ENCODE results near the gene SIRT4.
A peak's percentile ranks its signal among the peaks of the same experiment; 100 is the strongest.
"Not testable (repeated sequence)": the region's sequence is repeated elsewhere in the genome, so short reads cannot be mapped to it uniquely, and the experiment has no call there.

The SIRT4 gene

DNA sequence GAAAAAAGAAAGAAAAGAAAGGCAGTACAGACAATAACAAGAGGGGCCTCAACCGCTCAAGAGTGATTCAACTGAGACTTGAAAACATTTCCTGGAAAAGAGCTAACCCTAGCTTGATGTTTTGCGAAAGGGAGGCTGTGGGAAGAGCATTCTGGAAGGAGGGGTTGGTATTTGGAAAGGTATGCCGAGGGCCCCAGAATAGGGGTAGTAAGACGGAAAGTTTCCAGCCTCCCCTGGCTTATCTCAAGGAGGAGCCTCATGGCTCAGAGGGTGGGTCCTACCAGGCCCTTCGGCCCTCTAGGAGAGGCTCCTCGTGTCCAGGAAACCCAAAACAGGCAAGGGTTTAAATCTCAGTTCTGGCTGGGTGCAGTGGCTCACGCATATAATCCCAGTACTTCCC lies 18.8 kb upstream of the SIRT4 start:
- DNase-seq, result peak; percentile 41

DNA sequence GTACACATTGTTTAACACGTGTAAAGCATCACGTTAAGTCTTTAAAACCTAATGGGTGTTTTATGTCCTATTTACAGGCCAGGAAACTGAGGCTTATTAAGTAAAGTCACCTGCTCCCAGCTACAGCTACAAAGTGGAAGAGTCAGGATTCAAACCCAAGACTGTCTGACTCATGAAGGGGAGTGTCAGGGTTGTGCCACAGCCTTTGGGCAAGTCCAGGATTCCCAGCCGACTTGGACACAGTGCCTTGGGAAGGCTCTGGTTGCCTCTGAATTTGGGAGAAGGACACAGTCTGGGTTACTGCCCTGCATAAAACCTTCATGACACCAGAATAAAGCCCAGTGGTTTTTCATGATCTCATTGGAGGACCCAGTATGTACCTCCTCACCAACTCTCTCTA lies 17.7 kb upstream of the SIRT4 start:
- DNase-seq, result no peak

DNA sequence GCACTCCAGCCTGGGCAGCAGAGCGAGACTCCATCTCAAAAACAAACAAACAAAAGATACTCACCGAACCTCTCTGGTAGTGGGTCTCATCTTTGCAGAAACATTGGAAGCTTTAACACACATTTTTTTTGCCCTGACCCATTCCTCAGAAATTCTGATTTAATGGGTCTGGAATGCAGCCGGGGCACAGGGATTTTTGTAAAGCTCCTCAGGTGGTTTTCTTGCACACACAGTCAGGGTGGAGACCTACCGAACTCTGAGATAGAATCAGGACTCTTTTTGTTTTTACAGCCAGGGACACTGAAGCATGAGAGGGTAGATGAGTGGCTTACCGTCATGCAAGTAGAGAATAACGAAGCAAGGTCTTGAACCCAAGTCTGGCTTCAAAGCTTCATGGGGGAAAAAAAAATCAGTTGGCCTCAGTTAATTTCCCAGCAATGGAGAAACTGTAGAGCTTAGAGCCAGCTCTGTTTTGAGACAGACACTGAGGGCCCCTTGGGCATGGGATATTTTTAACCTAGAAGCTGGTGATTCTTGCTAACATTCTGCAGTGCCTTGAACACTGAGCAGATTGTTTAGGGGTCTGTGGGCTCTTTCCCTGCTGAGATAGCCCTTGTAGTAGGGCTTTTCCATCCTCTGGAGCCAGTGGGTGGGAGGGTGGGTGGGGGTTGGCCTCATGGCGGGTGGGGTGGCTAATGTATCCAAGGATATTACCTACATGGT lies 15.2 kb upstream of the SIRT4 start:
- no peak for DNase-seq

DNA sequence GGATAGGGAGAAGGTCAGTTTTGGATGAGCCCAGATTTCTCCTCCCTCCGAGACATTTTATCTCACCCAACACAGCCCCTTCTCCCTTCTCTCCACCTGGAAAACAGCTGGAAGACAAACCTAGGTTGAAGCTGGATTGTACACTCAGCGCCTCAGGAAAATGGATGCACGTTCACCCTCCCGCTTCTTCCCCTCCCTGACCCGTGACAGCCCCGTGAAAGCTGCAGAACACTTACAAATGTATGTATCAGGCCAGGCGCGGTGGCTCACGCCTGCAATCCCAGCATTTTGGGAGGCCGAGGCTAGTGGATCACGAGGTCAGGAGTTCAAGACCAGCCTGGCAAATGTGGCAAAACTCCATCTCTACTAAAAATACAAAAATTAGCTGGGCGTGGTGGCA lies 14.6 kb upstream of the SIRT4 start:
- DNase-seq, result no peak

DNA sequence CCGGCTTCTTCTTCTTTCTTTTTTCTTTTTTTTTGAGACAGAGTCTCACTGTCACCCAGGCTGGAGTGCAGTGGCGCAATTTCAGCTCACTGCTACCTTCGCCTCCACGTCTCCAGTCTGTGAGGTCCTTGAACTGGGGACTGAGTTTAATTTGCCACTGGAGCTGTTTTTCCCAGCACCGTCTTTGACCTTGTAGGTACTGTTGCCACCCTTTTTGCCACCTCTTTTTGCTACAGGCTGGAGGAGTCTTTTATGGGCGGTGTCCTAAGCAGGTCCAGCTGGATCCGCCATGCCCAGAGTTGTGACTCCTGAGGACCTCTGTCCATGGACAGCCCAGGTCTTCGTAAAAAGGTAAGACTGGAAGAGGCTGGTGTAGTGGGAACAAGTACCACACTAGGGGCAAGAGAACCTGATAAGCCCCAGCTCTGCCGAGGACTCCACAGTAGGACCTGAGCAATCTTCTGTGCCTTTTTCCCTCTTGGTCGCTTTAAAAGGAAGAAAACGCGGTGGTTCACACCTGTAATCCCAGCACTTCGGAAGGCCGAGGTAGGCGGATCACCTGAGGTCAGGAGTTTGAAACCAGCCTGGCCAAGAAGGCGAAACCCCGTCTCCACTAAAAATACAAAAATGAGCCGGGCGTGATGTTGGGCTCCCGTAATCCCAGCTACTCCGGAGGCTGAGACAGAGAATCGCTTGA lies 11.4 kb upstream of the SIRT4 start:
- DNase-seq, result no peak

DNA sequence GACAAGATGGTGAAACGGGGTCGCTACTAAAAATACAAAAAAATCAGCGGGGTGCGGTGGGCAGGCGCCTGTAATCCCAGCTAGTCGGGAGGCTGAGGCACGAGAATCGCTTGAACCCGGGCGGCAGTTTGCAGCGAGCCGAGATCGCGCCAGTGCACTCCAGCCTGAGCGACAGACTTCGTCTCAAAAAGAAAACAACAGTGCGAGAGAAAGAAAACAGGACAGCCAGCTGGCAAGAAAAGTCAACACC lies 9.8 kb upstream of the SIRT4 start:
- DNase-seq, result no peak

DNA sequence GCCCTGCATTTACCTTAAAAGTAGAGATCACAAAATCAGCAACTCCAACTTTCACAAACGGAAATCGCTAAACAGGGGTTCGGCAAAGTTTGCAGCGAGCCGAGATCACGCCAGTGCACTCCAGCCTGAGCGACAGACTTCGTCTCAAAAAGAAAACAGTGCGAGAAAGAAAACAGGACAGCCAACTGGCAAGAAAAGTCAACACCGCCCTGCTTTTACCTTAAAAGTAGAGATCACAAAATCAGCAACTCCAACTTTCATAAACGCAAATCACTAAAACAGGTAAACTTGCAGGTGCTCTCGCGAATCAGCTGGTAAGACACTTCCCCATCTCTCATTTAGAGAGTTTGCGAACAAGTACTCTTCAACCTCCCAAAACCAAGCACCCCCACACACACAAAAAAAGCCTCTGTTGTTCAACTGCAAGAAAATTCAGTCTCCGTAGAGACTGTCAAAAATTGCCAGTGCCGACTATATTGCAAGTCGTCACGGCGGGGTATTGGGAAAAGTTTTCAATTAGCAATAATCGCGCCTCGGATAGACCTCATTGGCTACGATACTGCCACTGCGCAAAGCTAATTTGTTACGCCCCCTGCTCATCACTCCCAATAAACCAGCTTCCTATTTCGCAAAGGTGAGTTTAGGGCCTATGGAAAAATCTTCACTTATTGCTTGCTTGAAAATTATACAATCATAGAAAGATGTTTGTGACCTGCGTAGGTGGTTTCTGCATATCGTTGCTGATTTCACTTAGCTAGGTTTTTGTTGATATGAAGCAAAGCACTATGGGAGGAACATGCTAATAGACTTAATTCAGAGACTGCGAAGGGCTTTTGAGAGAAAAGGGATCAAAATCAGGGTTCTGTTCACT lies 9.2 kb upstream of the SIRT4 start, which contains the start of gene RNU4-1:
Gene RNU4-1, minus strand, starts transcription at position 577 of the 871 bp plus-strand sequence.
- peak; percentile 98 for DNase-seq

DNA sequence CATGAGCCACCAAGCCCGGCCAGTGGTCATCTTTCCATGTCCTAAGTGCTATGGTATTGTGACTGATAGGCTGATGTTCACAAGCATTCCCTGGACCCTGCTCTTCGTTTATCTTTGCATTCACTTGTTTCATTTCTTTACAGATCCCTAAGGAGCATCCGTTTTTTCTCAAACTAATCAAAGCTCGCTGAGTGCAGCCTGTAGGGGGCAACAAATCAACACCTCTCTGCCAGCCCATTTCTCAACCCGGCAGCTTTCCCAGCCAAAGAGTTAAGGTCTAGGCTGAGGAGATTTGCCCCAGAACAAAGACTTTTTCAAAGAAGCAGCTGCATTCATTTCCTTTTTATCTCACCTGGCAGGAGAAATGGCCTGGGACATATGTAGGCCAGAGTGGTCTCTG lies 12.1 kb downstream of the SIRT4 start:
- no peak for DNase-seq

DNA sequence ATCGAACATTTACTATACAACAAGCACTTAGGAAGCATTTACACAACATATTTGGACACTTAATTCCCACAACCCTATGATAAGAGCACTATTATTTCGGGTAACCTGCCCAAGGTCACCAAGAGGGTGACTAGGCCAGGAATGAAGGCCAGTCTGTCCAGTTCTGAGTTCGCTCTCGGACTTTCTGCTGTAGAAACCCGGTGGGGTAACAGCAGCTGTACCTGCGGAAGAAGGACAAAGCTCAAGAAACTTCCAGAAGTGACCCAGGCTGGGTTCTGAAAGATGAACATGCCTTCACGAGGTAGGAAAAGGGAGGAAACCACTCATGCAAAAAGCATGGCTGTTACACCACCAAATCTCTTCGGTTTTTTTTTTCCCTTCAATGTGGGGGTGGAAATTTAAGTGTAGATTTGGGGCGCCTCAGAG lies 14.7 kb downstream of the SIRT4 start:
- no peak for DNase-seq

DNA sequence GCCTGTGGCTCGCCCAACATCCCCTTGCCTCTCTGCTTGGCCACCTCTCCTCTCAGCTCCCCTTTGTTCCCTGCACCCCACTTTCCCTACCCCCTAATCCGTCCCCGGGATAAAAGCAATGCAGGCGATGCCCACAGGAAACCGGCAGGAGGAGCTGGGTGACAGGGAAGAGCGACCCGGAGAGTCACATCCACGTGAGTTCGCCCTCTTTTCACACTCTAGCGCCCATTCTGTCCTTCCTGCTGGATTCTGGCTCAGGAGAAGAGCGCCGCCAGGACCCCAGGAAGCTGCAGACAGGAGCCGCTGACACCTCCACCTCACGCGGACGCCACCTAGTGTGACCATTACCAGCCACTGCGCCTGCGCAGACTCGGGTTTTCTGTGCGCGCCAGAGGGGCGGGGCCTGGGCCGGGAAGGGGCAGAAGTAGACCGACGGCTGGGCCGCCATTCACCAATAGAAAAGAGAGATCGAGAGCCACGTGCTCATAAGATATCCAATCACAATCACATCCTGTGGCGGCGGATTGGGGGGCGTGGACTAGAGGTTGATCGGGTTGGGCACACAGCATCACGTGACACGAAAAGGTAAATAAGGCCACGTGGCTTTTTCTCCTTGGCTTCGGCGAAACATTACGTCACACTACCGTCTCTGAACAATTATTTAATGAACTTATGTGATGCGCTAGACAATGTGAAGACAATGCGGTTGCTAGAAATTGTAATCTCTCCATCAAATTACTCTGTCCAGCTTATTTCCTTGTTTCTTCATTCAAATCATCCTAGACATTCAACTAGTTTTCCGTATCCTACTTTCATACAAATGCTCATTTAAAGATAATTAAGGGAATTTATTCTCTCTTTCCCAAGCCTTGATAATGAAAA lies 15.3 kb downstream of the SIRT4 start:
- peak; percentile 99 for DNase-seq

DNA sequence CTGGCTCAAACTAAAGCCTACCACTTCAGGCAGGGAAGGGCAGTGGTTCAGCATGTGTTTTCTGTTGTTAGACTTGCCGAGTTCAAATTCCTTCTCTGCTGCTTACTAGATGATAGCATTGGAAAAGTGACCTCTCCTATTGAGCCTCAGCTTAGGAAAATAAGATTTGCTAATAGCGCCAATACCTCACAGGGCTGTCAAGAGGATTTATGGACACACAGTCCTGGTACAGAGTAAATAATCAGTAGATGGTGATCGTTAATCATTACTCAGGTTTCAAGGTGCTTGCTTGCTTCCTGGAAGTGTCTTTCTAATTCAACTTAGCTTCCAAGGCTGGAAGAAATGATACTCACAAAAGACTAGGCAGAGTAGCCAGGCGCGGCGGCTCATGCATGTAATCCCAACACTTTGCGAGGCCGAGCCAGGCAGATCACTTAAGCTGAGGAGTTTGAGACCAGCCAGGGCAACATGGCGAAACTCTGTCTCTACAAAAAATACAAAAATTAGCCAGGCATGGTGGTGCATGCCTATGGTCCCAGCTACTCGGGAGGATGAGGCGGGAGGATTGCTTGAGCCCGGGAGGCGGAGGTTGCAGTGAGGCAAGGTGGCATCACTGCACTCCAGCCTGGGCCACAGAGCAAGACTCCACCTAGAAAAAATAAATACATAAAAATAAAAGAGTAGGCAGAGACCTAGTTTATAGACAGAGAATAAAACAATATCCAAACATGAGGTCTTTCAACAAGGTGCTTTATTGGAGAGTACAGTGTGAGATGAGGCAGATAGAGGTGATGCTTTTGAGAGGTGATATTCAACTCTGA lies 19.5 kb downstream of the SIRT4 start:
- no peak for DNase-seq

DNA sequence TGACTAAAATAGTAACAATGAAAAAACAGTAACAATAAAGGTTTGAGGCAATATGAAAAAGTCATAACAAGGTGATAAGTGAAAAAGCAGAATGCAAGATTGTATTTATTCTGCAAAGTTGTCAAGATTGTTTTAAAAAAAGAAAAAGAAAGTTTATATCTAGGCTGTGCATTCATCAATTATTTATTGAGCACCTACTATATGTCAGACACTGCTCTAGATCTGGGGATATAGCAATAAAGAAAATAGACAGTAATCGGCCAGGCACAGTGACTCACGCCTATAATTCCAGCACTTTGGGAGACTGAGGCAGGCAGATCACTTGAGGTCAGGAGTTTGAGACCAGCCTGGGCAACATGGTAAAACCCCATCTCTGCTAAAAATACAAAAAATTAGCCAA lies 21.7 kb downstream of the SIRT4 start:
- no peak for DNase-seq

DNA sequence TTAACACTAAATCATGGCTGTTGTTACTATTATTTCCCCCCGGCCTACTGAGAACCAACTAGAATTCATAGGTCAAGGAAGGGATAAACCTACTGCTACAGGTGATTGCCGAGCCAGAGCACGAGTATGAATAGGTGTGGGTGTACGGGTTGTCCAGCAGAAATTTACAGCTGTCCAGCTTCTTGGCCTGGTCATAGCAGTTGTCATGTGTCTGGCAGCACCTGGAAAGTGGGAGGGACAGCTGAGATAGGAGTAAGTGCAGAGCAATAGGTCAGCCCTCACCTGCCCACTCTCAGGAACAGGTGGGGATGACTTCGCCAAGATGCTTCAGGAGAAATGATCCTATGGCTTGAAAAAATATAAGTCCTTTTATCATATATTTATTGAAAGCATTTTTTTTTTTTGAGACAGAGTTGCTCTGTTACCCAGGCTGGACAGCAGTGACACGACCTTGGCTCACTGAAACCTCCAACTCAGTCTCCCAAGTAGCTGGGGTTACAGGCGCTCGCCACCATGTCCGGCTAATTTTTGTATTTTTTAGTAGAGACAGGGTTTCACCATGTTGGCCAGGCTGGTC lies 22.8 kb downstream of the SIRT4 start:
- DNase-seq, result no peak

DNA sequence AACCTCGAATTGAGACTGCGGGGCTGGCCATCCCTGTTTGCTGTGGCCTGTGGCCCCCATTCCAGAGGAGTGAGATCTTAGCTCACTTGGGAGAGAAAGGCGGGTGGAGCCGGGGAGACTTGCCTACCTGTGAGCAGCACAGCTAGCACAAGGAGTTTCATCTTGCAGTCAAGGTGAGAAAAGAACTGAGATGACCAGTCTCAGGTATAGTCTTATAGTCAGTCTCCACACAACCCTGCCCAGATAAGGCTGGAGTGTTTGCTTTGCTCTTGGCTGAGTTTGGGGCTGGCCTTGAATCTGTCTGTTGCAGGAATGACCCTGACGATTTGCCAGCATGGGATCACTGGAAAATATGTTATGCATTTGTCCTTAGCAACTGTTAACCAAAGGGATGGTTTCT lies 25.5 kb downstream of the SIRT4 start, which contains the start of gene PLA2G1B:
Gene PLA2G1B, minus strand, starts transcription at position 187 of the 400 bp plus-strand sequence. Its CDS starts 26 bp downstream, at position 161.
- no peak for DNase-seq

DNA sequence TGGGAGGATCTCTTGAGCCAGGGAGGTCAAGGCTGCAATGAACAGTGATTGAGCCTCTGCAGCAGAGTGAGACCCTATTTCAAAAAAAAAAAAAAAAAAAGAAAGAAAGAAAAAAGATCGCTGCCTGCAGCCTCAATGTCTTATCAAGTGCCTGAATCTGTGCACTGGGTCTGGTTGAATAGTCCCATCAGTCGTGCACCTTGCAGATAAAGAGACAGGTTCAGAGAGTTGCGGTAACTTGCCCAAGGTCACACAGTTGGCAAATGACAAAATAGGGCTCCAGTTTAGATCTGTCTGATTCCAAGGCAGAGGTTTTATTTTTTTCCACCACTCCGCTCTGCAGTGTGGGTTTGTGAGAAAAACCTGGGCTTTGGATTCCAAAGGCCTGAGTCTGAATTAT lies 26.1 kb downstream of the SIRT4 start:
- no peak for DNase-seq

DNA sequence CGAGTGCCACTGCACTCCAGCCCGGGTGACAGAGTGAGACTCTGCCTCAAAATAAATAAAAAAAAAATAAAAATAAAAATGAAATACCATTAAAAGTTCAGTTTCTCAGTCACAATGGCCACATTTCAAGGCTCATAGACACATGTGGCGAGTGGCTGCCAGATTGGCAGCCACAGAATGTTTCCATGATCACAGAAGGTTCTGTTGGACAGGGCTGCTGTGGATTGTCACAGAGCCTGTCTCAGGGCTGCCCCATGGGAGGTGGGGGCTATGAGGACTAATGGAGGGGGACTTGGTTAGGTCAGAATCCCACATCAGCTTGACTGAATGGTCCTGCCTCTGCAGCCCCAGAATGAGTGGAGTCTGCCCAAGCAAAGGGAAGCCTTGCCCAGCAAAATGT lies 29.3 kb downstream of the SIRT4 start:
- no peak for DNase-seq

DNA sequence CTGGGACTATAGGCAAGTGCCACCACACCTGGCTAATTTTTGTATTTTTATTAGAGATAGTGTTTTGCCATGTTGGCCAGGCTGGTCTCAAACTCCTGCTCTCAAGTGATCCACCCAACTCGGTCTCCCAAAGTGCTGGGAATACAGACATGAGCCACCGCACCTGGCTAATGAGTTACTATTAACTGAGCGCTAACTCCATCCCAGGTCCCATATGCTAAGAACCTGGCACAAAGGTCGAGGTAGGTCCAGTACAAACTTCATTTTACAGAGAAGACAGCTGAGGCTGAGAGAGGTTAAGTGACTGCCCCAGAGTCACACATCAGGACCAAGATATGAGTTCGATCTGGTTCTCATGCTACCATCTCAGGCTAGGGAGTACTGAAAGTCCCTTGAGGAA lies 29.9 kb downstream of the SIRT4 start:
- no peak for DNase-seq

DNA sequence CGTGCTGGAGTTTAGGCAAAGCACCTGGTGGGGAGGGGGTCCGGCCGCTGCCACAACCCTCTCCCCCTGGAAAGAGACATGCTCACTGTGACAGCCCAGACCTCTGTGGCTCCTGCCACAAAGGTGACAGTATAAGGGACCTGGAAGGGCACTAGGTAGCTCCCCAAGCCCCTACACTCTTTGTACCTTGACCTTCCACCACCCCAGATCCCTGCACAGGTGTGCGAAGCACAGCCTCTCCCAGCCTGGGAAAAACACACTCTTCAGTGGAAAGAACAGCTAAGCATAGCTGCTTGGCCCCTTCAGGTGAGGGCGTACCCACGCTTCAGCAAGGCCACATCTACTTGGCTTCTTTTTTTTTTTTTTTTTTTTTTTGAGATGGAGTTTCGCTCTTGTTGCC lies 30.4 kb downstream of the SIRT4 start:
- no peak for DNase-seq

DNA sequence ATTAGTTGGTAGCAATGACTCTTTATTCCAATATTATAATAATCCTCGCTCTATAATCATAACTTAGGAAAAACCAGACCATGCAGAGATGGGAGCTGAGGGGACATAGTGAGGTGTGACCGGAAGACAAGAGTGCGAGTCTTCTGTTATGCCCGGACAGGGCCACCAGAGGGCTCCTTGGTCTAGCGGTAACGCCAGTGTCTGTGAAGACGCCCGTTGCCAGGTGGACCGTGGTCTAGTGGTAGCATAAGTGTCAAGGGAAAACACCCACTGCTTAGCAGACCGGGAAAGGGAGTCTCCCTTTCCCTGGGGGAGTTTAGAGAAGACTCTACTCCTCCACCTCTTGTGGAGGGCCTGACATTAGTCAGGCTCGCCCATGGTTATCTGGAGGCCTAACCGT lies 33.3 kb downstream of the SIRT4 start:
- DNase-seq, result peak; percentile 30

DNA sequence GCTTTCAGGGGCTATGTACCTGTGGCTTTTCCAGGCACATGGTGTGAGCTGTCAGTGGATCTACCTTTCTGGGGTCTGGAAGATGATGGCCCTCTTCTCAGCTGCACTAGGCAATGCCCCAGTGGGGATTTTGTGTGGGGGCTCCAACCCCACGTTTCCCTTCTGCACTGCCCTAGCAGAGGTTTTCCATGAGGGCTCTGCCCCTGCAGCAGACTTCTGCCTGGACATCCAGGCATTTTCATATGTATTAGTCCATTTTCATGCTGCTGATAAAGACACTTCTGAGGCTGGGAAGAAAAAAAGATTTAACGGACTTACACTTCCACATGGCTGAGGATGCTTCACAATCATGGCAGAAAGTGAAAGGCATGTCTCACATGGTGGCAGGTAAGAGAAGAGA lies 34.3 kb downstream of the SIRT4 start:
- DNase-seq, result not testable (repeated sequence)

DNA sequence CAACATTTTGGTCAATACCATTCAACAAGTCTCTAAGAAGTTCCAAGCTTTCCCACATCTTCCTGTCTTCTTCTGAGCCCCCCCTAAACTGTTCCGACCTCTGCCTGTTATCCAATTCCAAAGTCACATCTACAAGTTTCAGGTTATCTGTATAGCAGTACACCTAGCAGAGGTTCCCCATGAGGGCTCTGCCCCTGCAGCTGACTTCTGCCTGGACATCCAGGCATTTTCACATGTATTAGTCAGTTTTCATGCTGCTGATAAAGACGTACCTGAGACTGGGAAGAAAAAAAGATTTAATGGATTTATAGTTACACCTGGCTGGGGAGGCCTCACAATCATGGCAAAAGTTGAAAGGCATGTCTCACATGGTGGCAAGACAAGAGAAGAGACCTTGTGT lies 35.6 kb downstream of the SIRT4 start:
- DNase-seq, result no peak

DNA sequence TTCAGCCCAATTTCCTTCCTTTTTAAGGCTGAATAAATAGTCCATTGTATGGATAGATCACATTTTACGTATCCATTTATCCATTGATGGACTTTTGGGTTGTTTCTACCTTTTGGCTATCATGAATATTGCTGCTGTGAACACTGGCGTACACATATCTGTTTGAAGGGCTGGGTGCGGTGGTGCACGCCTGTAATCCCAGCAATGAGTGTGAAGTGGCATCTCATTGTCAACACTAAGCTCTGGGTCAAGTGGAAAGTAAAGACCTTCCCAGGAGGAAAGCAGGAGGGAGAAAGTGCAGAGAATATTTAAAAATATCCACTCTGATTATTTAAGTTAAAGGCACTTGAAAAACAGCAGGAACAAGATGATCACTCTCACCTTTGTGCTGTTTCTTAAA lies 37.1 kb downstream of the SIRT4 start:
- no peak for DNase-seq

All from fibroblast of skin of right quadriceps (primary cell).